HCT116 (cell line): ENCODE measurements around the gene PYROXD2.

Experiments
- CEBPB ChIP-seq: IDR thresholded peaks from 2 replicates; pipeline ENCODE4 v1.6.1; 2012; ENCODE audit warnings: low read depth
- CTCF ChIP-seq, 3 experiments: fragments of 200-600 bp in 1 of 3; sonication (generic) in 1 of 3; IDR thresholded peaks in 2 of 3; conservative IDR thresholded peaks in 1 of 3; 2 replicates each; pipeline ENCODE4 v1.5.1; 2012 to 2017; ENCODE audit warnings: low read depth in 2 of 3, low read length in 2 of 3, antibody characterized with exemption in 1 of 3, borderline replicate concordance in 1 of 3, control low read depth in 1 of 3, mild to moderate bottlenecking in 1 of 3, mixed read lengths in 1 of 3, mixed run types in 1 of 3, moderate library complexity in 1 of 3; ENCODE audit not compliant: insufficient read depth in 1 of 3
- EZH2 ChIP-seq: fragments of 200-600 bp; sonication (generic); IDR thresholded peaks from 2 replicates; pipeline ENCODE4 v1.6.1; 2017; ENCODE audit warnings: antibody characterized with exemption, mixed run types
- EZH2phosphoT487 ChIP-seq: fragments of 200-600 bp; IDR thresholded peaks from 2 replicates; pipeline ENCODE4 v1.6.1; 2018; ENCODE audit warnings: antibody characterized with exemption, borderline replicate concordance
- JUND ChIP-seq: IDR thresholded peaks from 2 replicates; pipeline ENCODE4 v1.6.1; 2012
- MAX ChIP-seq: IDR thresholded peaks from 2 replicates; pipeline ENCODE4 v1.6.1; 2012
- POLR2A ChIP-seq: IDR thresholded peaks from 2 replicates; pipeline ENCODE4 v1.7.0; 2011; ENCODE audit warnings: borderline replicate concordance; ENCODE audit not compliant: insufficient read depth, insufficient read length; ENCODE audit errors: extremely low read depth
- POLR2AphosphoS5 ChIP-seq: IDR thresholded peaks from 2 replicates; pipeline ENCODE4 v1.6.1; 2011; ENCODE audit warnings: mild to moderate bottlenecking, low read depth, low read length, moderate library complexity
- YY1 ChIP-seq: IDR thresholded peaks from 2 replicates; pipeline ENCODE4 v1.6.1; 2011; ENCODE audit warnings: low read length, low read depth, moderate library complexity, mild to moderate bottlenecking; ENCODE audit not compliant: insufficient replicate concordance; ENCODE audit errors: extremely low read depth
- ZNF274 ChIP-seq: fragments of 200-500 bp; sonication (Bioruptor generic); IDR thresholded peaks from 2 replicates; pipeline ENCODE4 v1.6.1; 2014; ENCODE audit warnings: mild to moderate bottlenecking, low read depth, low read length, inconsistent platforms

DNA sequence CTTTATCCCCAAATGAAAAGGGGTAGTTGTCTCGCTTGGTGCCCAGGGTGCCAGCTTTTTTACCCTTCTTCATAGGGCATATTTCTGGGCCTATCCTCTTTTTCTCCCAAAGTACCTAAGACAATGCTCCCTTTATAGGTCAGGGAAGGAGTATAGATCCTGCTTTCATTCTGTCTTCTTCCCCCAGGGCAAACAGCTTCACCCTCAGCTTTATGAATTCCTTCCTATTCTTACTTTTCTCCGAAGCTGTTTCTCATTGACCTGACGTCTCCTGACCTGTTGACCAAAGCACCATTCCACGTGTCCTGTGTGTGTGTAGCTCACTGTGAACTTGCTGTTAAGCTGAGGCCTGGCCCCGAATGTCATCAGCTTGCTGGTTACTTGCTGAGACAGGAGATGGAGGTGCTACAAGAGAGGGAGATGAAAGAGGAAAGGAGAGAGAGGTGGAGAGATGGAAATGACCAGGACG is 48.9 kb downstream of the PYROXD2 start:
- TF ChIP-seq CTCF (IDR thresholded peaks at IDR 0.05 in 2 of 3, conservative IDR thresholded peaks at IDR 0.05 in 1 of 3; ENCODE audit: borderline replicate concordance in 1 of 3, insufficient read depth in 1 of 3, low read depth in 2 of 3, low read length in 2 of 3): no peak
- no peak for TF ChIP-seq YY1
- TF ChIP-seq ZNF274: no peak
- no peak for TF ChIP-seq POLR2A
- no peak for TF ChIP-seq EZH2
- TF ChIP-seq POLR2AphosphoS5: no peak
- no peak for TF ChIP-seq MAX
- no peak for TF ChIP-seq JUND
- TF ChIP-seq EZH2phosphoT487: no peak
- TF ChIP-seq CEBPB: no peak
